ENCODE measurements around the gene PNPLA3.

Gene PNPLA3

GRCh38 chr22:43923631-43924464 lies at the start of gene PNPLA3:
Gene PNPLA3 (plus strand): TSS chr22:43923805. CDS start chr22:43923912, 107 bp downstream.
- peak; percentile 83 for DNase-seq

GRCh38 chr22:43876866-43877509 lies 46.6 kb upstream of the PNPLA3 start:
- no peak for DNase-seq

- DNase-seq: peak; percentile 0
Measured at GRCh38 chr22:43878079-43878795, 45.4 kb upstream of the PNPLA3 start.

GRCh38 chr22:43878831-43879550 lies 44.6 kb upstream of the PNPLA3 start:
- peak; percentile 5 for DNase-seq

GRCh38 chr22:43879901-43880540 lies 43.6 kb upstream of the PNPLA3 start:
- peak; percentile 1 for DNase-seq

GRCh38 chr22:43880541-43880991 lies 43.0 kb upstream of the PNPLA3 start:
- peak; percentile 6 for DNase-seq

GRCh38 chr22:43881091-43882061 lies 42.2 kb upstream of the PNPLA3 start:
- peak; percentile 5 for DNase-seq

GRCh38 chr22:43882122-43882767 lies 41.4 kb upstream of the PNPLA3 start:
- DNase-seq: peak; percentile 3

GRCh38 chr22:43883012-43883661 lies 40.5 kb upstream of the PNPLA3 start:
- DNase-seq: peak; percentile 22

- peak; percentile 5 for DNase-seq
Measured at GRCh38 chr22:43883719-43884415, 39.7 kb upstream of the PNPLA3 start.

- peak; percentile 45 for DNase-seq
Measured at GRCh38 chr22:43884600-43885318, 38.8 kb upstream of the PNPLA3 start.

- DNase-seq: peak; percentile 7
Measured at GRCh38 chr22:43885319-43885671, 38.3 kb upstream of the PNPLA3 start.

GRCh38 chr22:43885786-43886185 lies 37.8 kb upstream of the PNPLA3 start:
- DNase-seq: peak; percentile 3

GRCh38 chr22:43886231-43886630 lies 37.4 kb upstream of the PNPLA3 start:
- DNase-seq: peak; percentile 4

GRCh38 chr22:43887391-43887790 lies 36.2 kb upstream of the PNPLA3 start:
- DNase-seq: no peak

- DNase-seq: no peak
Measured at GRCh38 chr22:43888740-43889139, 34.9 kb upstream of the PNPLA3 start.

- DNase-seq: no peak
Measured at GRCh38 chr22:43889201-43889859, 34.3 kb upstream of the PNPLA3 start.

- no peak for DNase-seq
Measured at GRCh38 chr22:43889860-43890253, 33.7 kb upstream of the PNPLA3 start.

All from activated naive CD4-positive, alpha-beta T cell treated with anti-CD3 and anti-CD28 coated beads, Interleukin-2, amount 50 U/mL, for 16 hours (primary cell).